Nephron (organoid): ENCODE data around the gene TBX18.

Source experiments
- H3K27ac Mint-ChIP-seq, 3 experiments: 2 replicates each; pipeline ENCODE4 v1.8.0; 2020; ENCODE audit warnings: mixed read lengths in 3 of 3, mild to moderate bottlenecking in 2 of 3, moderate library complexity in 1 of 3
- H3K27me3 Mint-ChIP-seq: 2 replicates; pipeline ENCODE4 v1.8.0; 2021; ENCODE audit warnings: low read depth, mild to moderate bottlenecking, moderate library complexity, mixed read lengths
- H3K36me3 Mint-ChIP-seq: 2 replicates; pipeline ENCODE4 v1.8.0; 2020; ENCODE audit warnings: low read depth, mixed read lengths
- H3K4me1 Mint-ChIP-seq: 2 replicates; pipeline ENCODE4 v1.8.0; 2020; ENCODE audit warnings: mixed read lengths
- H3K4me3 Mint-ChIP-seq, 3 experiments: 2 replicates each; pipeline ENCODE4 v1.8.0; 2020; ENCODE audit warnings: mild to moderate bottlenecking in 3 of 3, mixed read lengths in 3 of 3, moderate library complexity in 2 of 3
- H3K9me3 Mint-ChIP-seq: 2 replicates; pipeline ENCODE4 v1.8.0; 2020; ENCODE audit warnings: mixed read lengths
- CTCF ChIP-seq, 3 experiments: fragments of 200-600 bp; sonication (generic); IDR thresholded peaks; one replicate each; pipeline ENCODE4 v1.5.0; 2021; ENCODE audit warnings: antibody characterized with exemption in 3 of 3; ENCODE audit not compliant: unreplicated experiment in 3 of 3

TBX18 gene

GRCh38 chr6:84675651-84676050 lies 88.7 kb downstream of the TBX18 start:
- Mint-ChIP-seq H3K27me3 (no peaks in the 10 kb centered on the region), H3K4me3 (no peak overlapping the region), H3K36me3 (no peaks in the 10 kb centered on the region), H3K9me3 (peaks cover 2% of the 10 kb centered on the region), H3K27ac (no peak overlapping the region), H3K4me1 (peaks cover 10% of the 10 kb centered on the region)
- no peak for TF ChIP-seq CTCF (IDR thresholded peaks at IDR 0.05; ENCODE audit: unreplicated experiment in 3 of 3)

GRCh38 chr6:84674395-84674794 lies 90.0 kb downstream of the TBX18 start:
- Mint-ChIP-seq H3K27me3 (no peaks in the 10 kb centered on the region), H3K4me3 (no peak overlapping the region), H3K9me3 (peaks cover 2% of the 10 kb centered on the region), H3K4me1 (peaks cover 10% of the 10 kb centered on the region), H3K27ac (no peak overlapping the region), H3K36me3 (no peaks in the 10 kb centered on the region)
- TF ChIP-seq CTCF (IDR thresholded peaks at IDR 0.05; ENCODE audit: unreplicated experiment in 3 of 3), result no peak

GRCh38 chr6:84671183-84671582 lies 93.2 kb downstream of the TBX18 start:
- H3K4me1 Mint-ChIP-seq, result peaks cover 8% of the 10 kb centered on the region
- H3K4me3 Mint-ChIP-seq, result no peak overlapping the region
- no peaks in the 10 kb centered on the region for H3K36me3 Mint-ChIP-seq
- H3K27ac Mint-ChIP-seq, result no peak overlapping the region
- no peaks in the 10 kb centered on the region for H3K27me3 Mint-ChIP-seq
- no peak for TF ChIP-seq CTCF (IDR thresholded peaks at IDR 0.05; ENCODE audit: unreplicated experiment in 3 of 3)
- H3K9me3 Mint-ChIP-seq, result peaks cover 2% of the 10 kb centered on the region

- Mint-ChIP-seq H3K27ac (no peak overlapping the region), H3K27me3 (no peaks in the 10 kb centered on the region), H3K4me3 (no peak overlapping the region), H3K4me1 (no peaks in the 10 kb centered on the region), H3K9me3 (peaks cover 2% of the 10 kb centered on the region), H3K36me3 (no peaks in the 10 kb centered on the region)
- TF ChIP-seq CTCF (IDR thresholded peaks at IDR 0.05; ENCODE audit: unreplicated experiment in 3 of 3), result no peak
These were observed 94.5 kb downstream of the TBX18 start for GRCh38 chr6:84669945-84670344.

- H3K27ac Mint-ChIP-seq, result no peak overlapping the region
- peaks cover 2% of the 10 kb centered on the region for H3K9me3 Mint-ChIP-seq
- no peaks in the 10 kb centered on the region for H3K4me1 Mint-ChIP-seq
- H3K4me3 Mint-ChIP-seq, result no peak overlapping the region
- TF ChIP-seq CTCF (IDR thresholded peaks at IDR 0.05; ENCODE audit: unreplicated experiment in 3 of 3), result no peak
- H3K36me3 Mint-ChIP-seq, result no peaks in the 10 kb centered on the region
- H3K27me3 Mint-ChIP-seq, result no peaks in the 10 kb centered on the region
These were observed 96.9 kb downstream of the TBX18 start for GRCh38 chr6:84667252-84668213.

- no peaks in the 10 kb centered on the region for H3K4me1 Mint-ChIP-seq
- no peaks in the 10 kb centered on the region for H3K9me3 Mint-ChIP-seq
- no peak overlapping the region for H3K4me3 Mint-ChIP-seq
- H3K36me3 Mint-ChIP-seq, result no peaks in the 10 kb centered on the region
- TF ChIP-seq CTCF (IDR thresholded peaks at IDR 0.05; ENCODE audit: unreplicated experiment in 3 of 3), result no peak
- H3K27ac Mint-ChIP-seq, result no peak overlapping the region
- no peaks in the 10 kb centered on the region for H3K27me3 Mint-ChIP-seq
These were observed 99.0 kb downstream of the TBX18 start for GRCh38 chr6:84665401-84665800.
